ENCODE measurements around the gene TARS3. TPM values are rescaled to one million over a fixed set of nuclear protein-coding genes. Genes with fewer than 3 reads are reported as not detected.

Gene TARS3
- total RNA-seq, 1 donor: 16.3 TPM

GRCh38 chr15:101614761-101615160 is 109.5 kb downstream of the TARS3 start:
- Histone ChIP-seq H3K9me3 (ENCODE audit: low read depth, low read length) (no peaks in the 10 kb centered on the region), H3K4me3 (ENCODE audit: low read length) (no peak overlapping the region), H3K27me3 (ENCODE audit: insufficient read depth, low read length) (no peaks in the 10 kb centered on the region), H3K4me1 (ENCODE audit: insufficient read depth, low read length) (no peaks in the 10 kb centered on the region)

- no peaks in the 10 kb centered on the region for H3K27me3 ChIP-seq (ENCODE audit: insufficient read depth, low read length)
- H3K9me3 ChIP-seq (ENCODE audit: low read depth, low read length): no peaks in the 10 kb centered on the region
- no peaks in the 10 kb centered on the region for H3K4me1 ChIP-seq (ENCODE audit: insufficient read depth, low read length)
- H3K4me3 ChIP-seq (ENCODE audit: low read length): no peak overlapping the region
Observed at GRCh38 chr15:101614001-101614585, 110.2 kb downstream of the TARS3 start.

- Histone ChIP-seq H3K4me3 (ENCODE audit: low read length) (no peak overlapping the region), H3K9me3 (ENCODE audit: low read depth, low read length) (no peaks in the 10 kb centered on the region), H3K27me3 (ENCODE audit: insufficient read depth, low read length) (no peaks in the 10 kb centered on the region), H3K4me1 (ENCODE audit: insufficient read depth, low read length) (no peaks in the 10 kb centered on the region)
Observed at GRCh38 chr15:101613130-101614000, 110.9 kb downstream of the TARS3 start.

- Histone ChIP-seq H3K9me3 (ENCODE audit: low read depth, low read length) (no peaks in the 10 kb centered on the region), H3K4me1 (ENCODE audit: insufficient read depth, low read length) (no peaks in the 10 kb centered on the region), H3K4me3 (ENCODE audit: low read length) (no peak overlapping the region), H3K27me3 (ENCODE audit: insufficient read depth, low read length) (no peaks in the 10 kb centered on the region)
Observed at GRCh38 chr15:101612676-101613075, 111.6 kb downstream of the TARS3 start.

- Histone ChIP-seq H3K4me1 (ENCODE audit: insufficient read depth, low read length) (no peaks in the 10 kb centered on the region), H3K27me3 (ENCODE audit: insufficient read depth, low read length) (no peaks in the 10 kb centered on the region), H3K4me3 (ENCODE audit: low read length) (no peak overlapping the region), H3K9me3 (ENCODE audit: low read depth, low read length) (no peaks in the 10 kb centered on the region)
Observed at GRCh38 chr15:101611580-101612299, 112.5 kb downstream of the TARS3 start.

GRCh38 chr15:101611007-101611406 is 113.3 kb downstream of the TARS3 start:
- no peaks in the 10 kb centered on the region for H3K27me3 ChIP-seq (ENCODE audit: insufficient read depth, low read length)

GRCh38 chr15:101610611-101611000 is 113.7 kb downstream of the TARS3 start:
- Histone ChIP-seq H3K9me3 (ENCODE audit: low read depth, low read length) (no peaks in the 10 kb centered on the region), H3K4me1 (ENCODE audit: insufficient read depth, low read length) (no peaks in the 10 kb centered on the region), H3K4me3 (ENCODE audit: low read length) (no peak overlapping the region), H3K27me3 (ENCODE audit: insufficient read depth, low read length) (no peaks in the 10 kb centered on the region)

More at GRCh38 chr15:101611007-101611406, 113.3 kb downstream of the TARS3 start:
- H3K4me3 ChIP-seq (ENCODE audit: low read length): no peak overlapping the region
- H3K9me3 ChIP-seq (ENCODE audit: low read depth, low read length): no peaks in the 10 kb centered on the region
- H3K4me1 ChIP-seq (ENCODE audit: insufficient read depth, low read length): no peaks in the 10 kb centered on the region

- Histone ChIP-seq H3K4me3 (ENCODE audit: low read length) (no peak overlapping the region), H3K4me1 (ENCODE audit: insufficient read depth, low read length) (no peaks in the 10 kb centered on the region), H3K9me3 (ENCODE audit: low read depth, low read length) (no peaks in the 10 kb centered on the region), H3K27me3 (ENCODE audit: insufficient read depth, low read length) (no peaks in the 10 kb centered on the region)
Observed at GRCh38 chr15:101609742-101610610, 114.3 kb downstream of the TARS3 start.

- no peak overlapping the region for H3K4me3 ChIP-seq (ENCODE audit: low read length)
Observed at GRCh38 chr15:101608201-101608600, 116.1 kb downstream of the TARS3 start.

GRCh38 chr15:101607108-101607507 is 117.2 kb downstream of the TARS3 start:
- H3K4me3 ChIP-seq (ENCODE audit: low read length): no peak overlapping the region
- no peaks in the 10 kb centered on the region for H3K4me1 ChIP-seq (ENCODE audit: insufficient read depth, low read length)
- no peaks in the 10 kb centered on the region for H3K27me3 ChIP-seq (ENCODE audit: insufficient read depth, low read length)
- no peaks in the 10 kb centered on the region for H3K9me3 ChIP-seq (ENCODE audit: low read depth, low read length)

More at GRCh38 chr15:101608201-101608600, 116.1 kb downstream of the TARS3 start:
- Histone ChIP-seq H3K4me1 (ENCODE audit: insufficient read depth, low read length) (no peaks in the 10 kb centered on the region), H3K9me3 (ENCODE audit: low read depth, low read length) (no peaks in the 10 kb centered on the region), H3K27me3 (ENCODE audit: insufficient read depth, low read length) (no peaks in the 10 kb centered on the region)

GRCh38 chr15:101604124-101604874 is 120.0 kb downstream of the TARS3 start:
- Histone ChIP-seq H3K4me3 (ENCODE audit: low read length) (no peak overlapping the region), H3K27me3 (ENCODE audit: insufficient read depth, low read length) (peaks cover 4% of the 10 kb centered on the region), H3K4me1 (ENCODE audit: insufficient read depth, low read length) (no peaks in the 10 kb centered on the region), H3K9me3 (ENCODE audit: low read depth, low read length) (no peaks in the 10 kb centered on the region)

All from mononuclear cell (primary cell).